A549 (cell line): ENCODE measurements around the gene ACOXL.

Source experiments
- BHLHE40 ChIP-seq: IDR thresholded peaks from 2 replicates; pipeline ENCODE4 v1.6.1; 2012; ENCODE audit warnings: low read depth, low read length, inconsistent platforms
- EHMT2 ChIP-seq: fragments of 200-600 bp; sonication (generic); IDR thresholded peaks from 2 replicates; pipeline ENCODE4 v1.6.1; 2016; ENCODE audit warnings: antibody characterized with exemption, low read depth, mild to moderate bottlenecking, moderate library complexity
- EP300 ChIP-seq, 2 experiments: fragments of >200 bp; sonication (Bioruptor Twin); formaldehyde crosslinking; IDR thresholded peaks; 2 replicates in 1 of 2; 3 replicates in 1 of 2; pipeline ENCODE4 v1.6.1; 2016 to 2017
- HES2 ChIP-seq: fragments of >200 bp; sonication (Bioruptor Twin); formaldehyde crosslinking; IDR thresholded peaks from 2 replicates; pipeline ENCODE4 v1.6.1; 2016
- KDM5A ChIP-seq: fragments of 200-600 bp; sonication (generic); IDR thresholded peaks from 2 replicates; pipeline ENCODE4 v1.6.1; 2016; ENCODE audit warnings: antibody characterized with exemption, mild to moderate bottlenecking
- MAFK ChIP-seq: fragments of 450-650 bp; IDR thresholded peaks from 2 replicates; pipeline ENCODE4 v1.6.1; 2014; ENCODE audit not compliant: partially characterized antibody
- NPAS2 ChIP-seq: fragments of 250-450 bp; sonication (Bioruptor Pico); IDR thresholded peaks from 2 replicates; pipeline ENCODE4 v1.8.0; 2022; ENCODE audit warnings: mild to moderate bottlenecking, moderate library complexity, borderline replicate concordance
- POLR2A ChIP-seq: IDR thresholded peaks from 2 replicates; pipeline ENCODE4 v1.6.1; 2012; ENCODE audit warnings: mild to moderate bottlenecking, low read length
- POLR2AphosphoS2 ChIP-seq: conservative IDR thresholded peaks from 2 replicates; pipeline ENCODE4 v1.6.1; 2012; ENCODE audit warnings: low read length, improper control_type of control experiment, inconsistent platforms
- TF ChIP-seq, protein P1 (sequence below): fragments of >200 bp; sonication (Bioruptor Twin); formaldehyde crosslinking; IDR thresholded peaks from 3 replicates; pipeline ENCODE4 v1.5.1; 2016
- TF ChIP-seq, protein P2 (sequence below): fragments of 200-600 bp; sonication (generic); IDR thresholded peaks from 2 replicates; pipeline ENCODE4 v1.6.1; 2016; ENCODE audit warnings: antibody characterized with exemption, mild to moderate bottlenecking, moderate library complexity

DNA sequence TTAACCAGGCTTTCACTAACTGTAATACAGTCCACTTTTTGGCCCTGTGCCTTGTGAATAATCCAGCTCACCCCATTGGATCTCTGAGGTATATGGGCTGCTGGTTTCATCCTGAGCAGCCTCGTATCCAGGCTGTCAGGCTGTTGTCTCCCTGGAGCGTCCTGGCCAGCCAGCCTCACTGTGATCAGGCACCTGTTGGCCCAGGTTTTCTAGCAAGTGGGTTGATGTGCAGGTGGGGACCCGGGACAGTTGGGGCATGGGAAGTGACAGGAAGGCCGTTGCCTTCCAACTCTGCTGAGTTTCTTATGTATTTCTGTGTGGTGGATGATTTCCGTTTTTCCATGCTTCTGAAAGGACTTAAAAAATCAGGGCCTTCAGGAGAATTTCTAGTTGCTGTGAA lies 132.4 kb downstream of the ACOXL start:
- TF ChIP-seq, protein P1, sequence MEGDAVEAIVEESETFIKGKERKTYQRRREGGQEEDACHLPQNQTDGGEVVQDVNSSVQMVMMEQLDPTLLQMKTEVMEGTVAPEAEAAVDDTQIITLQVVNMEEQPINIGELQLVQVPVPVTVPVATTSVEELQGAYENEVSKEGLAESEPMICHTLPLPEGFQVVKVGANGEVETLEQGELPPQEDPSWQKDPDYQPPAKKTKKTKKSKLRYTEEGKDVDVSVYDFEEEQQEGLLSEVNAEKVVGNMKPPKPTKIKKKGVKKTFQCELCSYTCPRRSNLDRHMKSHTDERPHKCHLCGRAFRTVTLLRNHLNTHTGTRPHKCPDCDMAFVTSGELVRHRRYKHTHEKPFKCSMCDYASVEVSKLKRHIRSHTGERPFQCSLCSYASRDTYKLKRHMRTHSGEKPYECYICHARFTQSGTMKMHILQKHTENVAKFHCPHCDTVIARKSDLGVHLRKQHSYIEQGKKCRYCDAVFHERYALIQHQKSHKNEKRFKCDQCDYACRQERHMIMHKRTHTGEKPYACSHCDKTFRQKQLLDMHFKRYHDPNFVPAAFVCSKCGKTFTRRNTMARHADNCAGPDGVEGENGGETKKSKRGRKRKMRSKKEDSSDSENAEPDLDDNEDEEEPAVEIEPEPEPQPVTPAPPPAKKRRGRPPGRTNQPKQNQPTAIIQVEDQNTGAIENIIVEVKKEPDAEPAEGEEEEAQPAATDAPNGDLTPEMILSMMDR, result no peak
- TF ChIP-seq HES2 (no peak), EP300 (IDR thresholded peaks at IDR 0.05) (no peak), KDM5A (no peak), NPAS2 (CRISPR knock-in tag) (no peak), POLR2AphosphoS2 (no peak), EHMT2 (no peak), POLR2A (no peak), BHLHE40 (no peak), MAFK (no peak)
- TF ChIP-seq, protein P2, sequence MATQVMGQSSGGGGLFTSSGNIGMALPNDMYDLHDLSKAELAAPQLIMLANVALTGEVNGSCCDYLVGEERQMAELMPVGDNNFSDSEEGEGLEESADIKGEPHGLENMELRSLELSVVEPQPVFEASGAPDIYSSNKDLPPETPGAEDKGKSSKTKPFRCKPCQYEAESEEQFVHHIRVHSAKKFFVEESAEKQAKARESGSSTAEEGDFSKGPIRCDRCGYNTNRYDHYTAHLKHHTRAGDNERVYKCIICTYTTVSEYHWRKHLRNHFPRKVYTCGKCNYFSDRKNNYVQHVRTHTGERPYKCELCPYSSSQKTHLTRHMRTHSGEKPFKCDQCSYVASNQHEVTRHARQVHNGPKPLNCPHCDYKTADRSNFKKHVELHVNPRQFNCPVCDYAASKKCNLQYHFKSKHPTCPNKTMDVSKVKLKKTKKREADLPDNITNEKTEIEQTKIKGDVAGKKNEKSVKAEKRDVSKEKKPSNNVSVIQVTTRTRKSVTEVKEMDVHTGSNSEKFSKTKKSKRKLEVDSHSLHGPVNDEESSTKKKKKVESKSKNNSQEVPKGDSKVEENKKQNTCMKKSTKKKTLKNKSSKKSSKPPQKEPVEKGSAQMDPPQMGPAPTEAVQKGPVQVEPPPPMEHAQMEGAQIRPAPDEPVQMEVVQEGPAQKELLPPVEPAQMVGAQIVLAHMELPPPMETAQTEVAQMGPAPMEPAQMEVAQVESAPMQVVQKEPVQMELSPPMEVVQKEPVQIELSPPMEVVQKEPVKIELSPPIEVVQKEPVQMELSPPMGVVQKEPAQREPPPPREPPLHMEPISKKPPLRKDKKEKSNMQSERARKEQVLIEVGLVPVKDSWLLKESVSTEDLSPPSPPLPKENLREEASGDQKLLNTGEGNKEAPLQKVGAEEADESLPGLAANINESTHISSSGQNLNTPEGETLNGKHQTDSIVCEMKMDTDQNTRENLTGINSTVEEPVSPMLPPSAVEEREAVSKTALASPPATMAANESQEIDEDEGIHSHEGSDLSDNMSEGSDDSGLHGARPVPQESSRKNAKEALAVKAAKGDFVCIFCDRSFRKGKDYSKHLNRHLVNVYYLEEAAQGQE, result no peak
